Kasumi-1 (cell line): ENCODE results near the gene HAT1.
"Not testable (repeated sequence)": the region's sequence is repeated elsewhere in the genome, so short reads cannot be mapped to it uniquely, and the experiment has no call there.

Source experiments
- DNase-seq, 2 experiments: peaks; one replicate each; lab custom pipeline; 2025; lab: John Stamatoyannopoulos, UW

The HAT1 gene

DNA sequence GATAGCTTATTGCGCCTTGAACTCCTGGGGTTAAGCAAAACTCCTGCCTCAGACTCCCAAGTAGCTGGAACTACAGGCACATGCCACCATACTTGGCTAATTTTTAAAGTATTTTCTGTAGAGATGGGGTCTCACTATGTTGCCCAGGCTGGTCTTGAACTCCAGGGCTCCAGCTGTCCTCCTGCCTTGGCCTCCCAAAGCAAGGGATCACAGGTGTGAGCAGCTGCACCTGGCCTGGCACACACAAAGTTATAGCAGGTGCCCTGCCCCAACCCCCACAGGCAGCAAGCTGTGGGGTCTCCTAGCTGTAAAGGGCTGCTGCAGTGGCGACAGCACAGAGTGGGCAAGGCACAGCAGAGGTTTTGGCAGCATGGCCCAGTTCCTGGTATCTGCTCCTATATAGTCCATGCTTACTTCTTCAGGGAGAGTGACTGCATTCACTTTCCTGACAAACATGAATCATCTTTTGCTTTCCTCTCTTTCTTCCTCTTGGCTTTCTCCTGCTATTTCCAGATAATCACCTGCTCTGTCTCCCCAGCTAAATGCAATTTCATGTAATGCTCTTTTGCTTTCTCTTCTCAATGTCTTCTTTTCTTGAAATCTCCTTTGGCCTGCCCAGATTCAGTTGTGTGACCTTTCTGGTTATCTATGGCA lies 50.2 kb downstream of the HAT1 start:
- no peak for DNase-seq

DNA sequence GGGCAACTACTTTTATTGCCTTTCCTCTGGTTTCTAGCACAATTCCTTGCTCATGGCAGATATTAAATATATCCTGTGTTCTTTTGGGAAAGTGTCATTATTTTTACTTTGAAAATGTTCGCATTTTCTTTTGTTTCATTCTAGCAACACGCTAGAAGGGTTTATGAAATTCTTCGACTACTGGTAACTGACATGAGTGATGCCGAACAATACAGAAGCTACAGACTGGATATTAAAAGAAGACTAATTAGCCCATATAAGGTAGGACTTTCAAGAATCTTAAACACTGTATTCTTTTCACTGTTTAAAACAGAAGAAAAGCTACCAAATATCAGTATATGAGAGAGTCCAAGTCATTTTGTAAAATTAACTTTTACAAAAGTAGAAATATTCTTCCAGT lies 56.8 kb downstream of the HAT1 start:
- DNase-seq = no peak

DNA sequence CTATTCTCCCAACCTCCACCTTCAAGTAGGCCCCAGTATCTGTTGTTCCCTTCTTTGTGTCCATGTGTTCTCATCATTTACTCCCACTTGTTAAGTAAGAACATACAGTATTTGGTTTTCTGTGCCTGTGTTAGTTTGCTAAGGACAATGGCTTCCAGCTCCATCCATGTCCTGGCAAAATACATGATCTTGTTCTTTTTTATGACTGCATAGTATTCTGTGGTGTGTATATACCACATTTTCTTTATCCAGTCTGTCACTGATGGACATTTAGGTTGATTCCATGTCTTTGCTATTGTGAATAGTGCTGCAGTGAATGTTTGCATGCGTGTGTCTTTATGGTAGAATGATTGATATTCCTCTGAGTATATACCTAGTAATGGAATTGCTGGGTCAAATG lies 61.7 kb downstream of the HAT1 start:
- DNase-seq = not testable (repeated sequence)

DNA sequence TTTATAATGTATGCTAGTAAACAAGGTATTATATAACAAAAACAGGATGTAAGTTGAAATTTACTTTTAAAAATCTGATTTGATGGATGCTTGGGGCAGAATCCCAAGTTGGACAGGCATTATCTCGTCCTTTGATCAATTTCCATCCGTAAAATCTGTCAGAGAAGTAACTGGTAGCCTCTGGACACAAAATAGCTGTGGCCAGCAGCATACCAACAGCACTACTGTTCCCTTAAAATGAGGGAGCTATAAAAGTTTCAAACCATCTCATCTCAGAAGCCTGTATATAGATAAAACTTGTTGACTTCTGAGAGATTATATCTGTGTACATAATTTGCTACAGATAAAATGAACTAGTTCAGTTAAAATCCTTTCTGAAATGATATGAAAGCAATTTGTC lies 62.8 kb downstream of the HAT1 start:
- no peak for DNase-seq

DNA sequence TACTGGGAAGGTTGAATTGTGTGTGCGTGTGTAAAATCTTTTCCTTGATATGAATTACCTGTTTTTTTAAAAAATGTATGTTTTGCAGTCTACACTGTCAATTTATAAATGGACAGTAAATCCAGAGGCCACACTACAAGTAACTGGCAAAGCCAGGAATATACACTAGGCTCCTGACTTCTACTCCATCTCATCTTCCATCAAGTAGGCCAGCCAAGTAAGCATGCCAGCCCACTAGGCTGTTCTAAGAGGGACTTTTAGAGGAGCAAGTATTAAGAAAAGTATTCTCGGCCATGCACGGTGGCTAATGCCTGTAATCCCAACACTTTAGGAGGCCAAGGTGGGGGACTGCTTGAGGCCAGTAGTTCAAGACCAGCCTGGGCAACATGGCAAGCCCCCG lies 64.5 kb downstream of the HAT1 start:
- no peak for DNase-seq

DNA sequence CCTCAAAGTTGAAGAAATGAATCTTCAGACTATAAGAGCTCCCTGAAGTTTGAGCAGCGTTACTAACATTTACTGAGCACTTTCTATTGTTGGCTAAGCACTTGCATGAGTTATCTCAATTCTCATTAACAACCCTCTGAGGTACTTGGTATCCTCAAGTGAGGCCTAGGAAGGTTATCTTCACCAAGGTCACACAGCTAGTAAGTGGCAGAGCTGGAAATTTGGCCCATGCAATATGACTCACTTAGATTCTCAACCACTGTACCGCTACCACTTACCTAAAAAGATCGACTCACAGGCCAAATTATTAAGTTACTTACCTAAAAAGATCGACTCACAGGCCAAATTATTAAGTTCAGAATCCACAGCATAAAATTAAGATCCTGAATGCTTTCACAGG lies 68.8 kb downstream of the HAT1 start:
- DNase-seq = no peak

DNA sequence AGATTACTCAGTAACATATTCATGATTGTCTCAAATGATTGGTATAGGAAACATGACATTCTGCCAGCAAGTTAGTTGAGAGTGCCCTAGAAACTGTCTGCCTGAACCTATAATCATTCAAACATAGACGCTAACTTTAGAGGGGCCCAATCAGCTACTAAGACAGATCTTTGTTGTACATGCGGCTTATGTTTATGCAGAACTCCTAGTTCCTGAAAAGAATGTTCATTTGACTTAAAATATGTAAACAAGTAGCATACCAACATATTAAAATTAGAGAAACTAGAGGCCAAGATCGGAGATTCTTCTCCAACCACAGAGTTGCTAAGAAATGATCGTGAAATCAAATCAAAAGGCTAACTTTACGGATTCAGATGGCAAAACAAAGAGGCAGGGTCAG lies 73.3 kb downstream of the HAT1 start:
- DNase-seq = no peak

DNA sequence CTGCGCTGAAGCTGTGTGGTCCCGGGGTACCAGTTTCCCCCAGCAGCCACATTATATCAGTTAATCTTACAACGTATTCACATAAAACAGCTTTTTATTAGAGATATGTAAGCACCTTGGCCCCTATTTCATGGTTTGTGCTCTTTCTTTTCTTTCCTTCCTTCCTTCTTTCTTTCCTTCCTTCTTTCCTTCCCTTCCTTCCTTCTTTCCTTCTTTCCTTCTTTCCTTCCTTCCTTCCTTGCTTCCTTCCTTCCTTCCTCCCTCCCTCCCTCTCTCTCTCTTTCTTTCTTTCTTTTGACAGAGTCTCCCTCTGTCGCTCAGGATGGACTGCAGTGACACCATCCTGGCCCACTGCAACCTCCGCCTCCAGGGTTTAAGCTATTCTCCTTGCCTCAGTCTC lies 73.8 kb downstream of the HAT1 start:
- DNase-seq = no peak

DNA sequence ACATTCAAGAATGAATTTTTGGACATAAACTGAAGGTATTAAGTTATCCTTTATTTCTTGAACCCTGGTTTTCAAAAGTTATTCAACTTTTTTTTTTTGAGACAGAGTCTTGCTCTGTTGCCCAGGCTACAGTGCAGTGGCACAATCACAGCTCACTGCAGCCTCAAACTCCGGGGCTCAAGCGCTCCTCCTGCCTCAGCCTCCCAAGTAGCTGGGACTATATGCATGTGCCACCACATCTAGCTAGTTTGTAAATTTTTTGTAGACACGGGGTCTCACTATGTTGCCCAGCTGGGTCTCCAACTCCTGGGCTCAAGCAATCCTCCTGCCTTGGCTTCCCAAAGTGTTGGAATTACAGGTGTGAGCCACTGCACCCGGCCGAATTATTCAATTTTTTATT lies 74.8 kb downstream of the HAT1 start:
- not testable (repeated sequence) for DNase-seq

DNA sequence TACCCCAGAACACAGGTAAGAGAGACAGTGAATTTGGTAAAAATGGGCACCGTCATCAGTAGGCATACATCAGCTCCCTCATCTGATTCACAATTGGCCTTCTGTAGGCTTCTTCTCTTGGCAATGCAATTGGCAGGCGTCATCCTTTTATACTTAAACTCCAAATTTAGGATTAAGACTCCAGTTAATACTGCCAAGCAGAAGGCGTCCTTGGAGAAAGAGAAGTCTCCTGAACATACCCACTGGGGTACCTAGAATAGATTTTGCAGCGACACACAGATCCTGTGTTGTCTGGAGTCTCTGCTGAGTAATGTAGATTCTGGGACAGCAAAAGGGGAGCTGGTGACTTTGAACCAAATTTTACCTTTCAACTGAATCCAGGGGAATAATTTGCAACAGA lies 76.9 kb downstream of the HAT1 start:
- DNase-seq = peak in 1 of 2 experiments; percentile 56

DNA sequence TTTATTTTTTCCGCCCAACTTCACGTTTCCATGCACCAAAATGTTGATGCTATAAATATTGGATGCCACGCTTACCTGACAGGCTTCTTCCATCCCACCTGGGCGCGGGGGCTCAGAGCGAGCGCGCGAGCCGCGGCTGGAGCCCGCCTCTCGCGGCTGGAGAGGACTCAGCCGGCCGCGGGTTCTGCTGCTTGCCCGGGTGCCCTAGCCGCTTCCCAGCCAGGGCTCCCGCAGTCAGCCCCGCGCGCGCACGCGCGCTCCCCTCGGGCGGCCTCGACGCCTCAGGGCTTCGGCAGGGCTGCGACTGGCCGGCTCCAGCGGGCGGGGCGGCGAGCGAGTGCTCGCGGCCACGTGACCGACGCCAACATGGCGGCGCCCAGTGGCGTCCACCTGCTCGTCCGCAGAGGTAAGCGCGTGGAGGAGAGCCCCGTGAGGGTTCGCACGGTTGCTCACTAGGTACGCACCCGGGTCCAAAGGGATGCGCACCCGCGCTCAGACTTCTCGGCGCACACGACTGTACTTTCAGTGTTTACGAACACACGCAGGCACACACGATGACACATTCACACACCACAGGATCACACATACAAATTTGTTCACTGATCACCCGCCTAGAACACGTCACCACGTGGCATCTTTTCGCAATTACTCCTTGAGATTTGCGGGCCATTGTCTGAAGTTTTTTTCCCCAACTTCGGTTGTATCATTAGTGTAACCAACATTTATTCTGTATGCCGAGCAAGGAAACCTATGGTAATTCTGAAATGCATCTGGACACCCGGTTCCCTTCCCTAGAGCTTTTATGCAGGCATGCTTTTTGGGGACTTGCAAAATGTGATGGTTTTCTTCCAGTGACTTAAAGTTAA lies 77.6 kb downstream of the HAT1 start, which contains the start of gene METAP1D:
METAP1D (plus strand) TSS at position 350 of the 866 bp plus-strand sequence; CDS start at position 367, 17 bp downstream.
- peak; percentile 94 to 96 for DNase-seq

DNA sequence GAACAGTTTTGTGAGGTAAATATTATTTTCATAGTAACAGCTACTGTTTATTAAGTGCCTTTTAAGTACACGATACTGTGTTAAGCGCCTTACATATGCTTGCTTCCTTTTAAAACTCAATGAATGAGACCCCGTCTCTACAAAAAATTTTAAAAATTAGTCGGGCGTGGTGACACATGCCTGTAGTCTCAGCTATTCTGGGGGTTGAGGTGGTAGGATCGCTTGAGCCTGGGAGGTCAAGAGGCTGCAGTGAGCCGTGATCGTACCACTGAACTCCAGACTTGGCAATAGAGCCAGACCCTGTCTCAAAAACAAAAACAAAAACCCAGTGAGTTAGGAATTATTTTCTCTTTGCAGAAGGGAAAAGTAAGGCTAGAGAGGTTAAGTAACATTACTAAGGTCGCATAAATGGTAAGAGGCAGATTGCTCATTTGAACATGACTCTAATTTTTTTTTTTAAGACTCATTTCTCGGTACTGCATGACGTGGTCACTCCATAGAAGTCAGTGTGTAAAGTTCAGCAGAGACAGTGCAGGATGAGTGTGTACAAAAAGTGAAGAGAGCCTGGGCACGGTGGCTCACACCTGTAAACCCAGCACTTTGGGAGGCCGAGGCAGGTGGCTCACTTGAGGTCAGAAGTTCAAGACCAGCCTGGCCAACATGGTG lies 78.6 kb downstream of the HAT1 start:
- DNase-seq = no peak

DNA sequence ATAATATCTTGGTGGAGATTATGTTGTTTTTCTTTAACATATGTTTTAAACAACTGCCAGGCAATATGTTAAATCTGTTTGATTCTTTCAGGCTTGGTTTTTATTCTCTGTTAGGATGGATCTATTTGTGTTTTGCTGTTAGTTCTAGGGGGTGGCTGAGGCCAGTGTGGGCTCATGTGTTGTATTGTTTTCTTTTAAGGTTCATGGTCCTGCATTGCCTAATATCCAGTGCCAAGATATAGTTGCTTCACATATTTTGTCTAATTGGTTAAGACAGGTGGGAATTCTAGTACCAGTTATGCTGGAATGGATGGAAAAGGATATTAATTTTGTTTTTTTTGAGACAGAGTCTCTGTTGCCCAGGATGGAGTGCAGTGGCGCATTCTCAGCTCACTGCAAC lies 85.1 kb downstream of the HAT1 start:
- DNase-seq = no peak

DNA sequence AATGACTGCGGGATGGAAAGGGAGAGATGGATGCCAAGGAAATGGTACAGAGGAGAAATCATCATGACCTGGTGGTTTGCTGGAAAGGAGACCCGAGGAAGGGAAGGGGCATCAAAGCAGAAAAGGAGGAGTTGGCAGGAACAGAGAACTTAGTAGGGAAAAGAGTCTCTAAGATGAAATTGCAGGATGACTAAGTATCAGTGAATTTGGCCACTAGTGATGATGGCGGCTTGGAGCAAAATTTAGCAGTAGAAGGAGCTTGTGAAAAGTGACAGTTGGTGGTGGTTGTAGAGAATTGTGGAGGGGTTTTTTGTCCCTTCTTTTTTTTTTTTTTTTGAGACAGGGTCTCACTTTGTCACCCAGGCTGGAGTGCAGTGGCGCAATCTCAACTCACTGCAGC lies 87.6 kb downstream of the HAT1 start:
- DNase-seq = no peak

DNA sequence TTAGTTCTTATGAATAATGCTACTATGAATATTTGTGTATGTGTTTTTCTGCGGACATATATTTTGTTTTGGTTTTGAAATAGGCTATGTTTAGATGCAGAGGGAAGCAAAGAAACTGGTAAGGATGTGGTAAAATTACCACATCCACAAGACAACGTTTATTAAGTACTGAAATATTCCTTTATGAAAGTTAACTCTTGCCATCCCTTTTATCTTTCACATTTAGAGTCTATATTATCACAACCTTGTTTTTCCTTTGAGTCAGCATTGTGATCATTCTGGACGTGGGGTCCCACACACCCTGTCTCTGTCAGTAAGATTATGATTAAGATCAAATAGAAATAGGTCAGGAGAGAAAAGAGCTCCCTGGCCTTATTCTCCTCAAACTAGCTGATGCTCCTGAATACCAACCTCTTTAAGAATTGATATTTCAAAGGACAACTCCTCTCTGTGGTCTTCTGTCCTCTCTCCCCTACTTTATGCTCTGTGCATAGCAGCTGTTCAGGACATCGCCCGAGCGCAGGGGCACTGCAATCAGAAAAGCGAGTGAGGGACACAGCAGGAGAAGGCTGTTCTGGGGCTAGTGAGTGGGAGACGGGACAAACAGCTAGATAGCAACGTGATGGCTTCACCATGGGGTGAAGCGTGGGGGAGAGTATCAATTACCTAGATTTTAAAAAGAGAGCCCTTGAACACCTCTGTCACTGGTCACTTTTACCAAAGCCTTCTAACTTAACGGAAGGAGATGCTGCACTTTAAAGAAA lies 89.7 kb downstream of the HAT1 start:
- DNase-seq = peak; percentile 31 to 49

DNA sequence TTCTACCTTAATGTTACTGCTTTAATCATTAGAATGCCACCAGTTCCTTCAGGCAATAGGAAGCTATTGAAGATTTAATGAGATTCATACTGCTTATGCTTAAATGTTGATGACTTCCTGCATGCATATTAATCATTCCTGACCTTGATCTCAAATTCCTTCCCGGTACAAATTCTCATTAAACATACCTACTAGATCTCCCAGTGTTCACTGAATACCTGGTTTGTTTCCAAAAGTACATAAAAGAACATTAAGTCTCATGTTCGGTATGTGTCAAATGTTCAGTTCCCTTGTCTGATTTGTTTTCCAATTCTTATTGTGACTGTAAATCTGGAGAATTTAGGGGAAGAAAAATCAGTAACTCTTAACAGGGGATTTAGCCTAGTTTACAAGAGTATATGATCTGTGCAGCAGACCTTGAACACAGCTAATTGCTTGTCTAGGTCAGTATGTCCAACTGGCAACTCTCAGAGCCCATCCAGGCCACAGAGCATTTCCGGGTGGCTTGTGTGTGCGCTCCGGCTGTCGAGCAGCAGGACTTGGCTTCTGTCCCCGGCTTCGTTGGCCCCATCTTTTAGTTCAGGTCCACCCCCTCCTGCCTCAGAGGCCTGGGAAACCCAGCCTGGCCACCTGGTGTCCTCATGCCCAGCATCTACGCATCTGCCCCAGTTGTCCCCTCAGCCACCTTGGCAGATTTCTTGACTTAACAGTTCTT lies 90.6 kb downstream of the HAT1 start:
- no peak for DNase-seq

DNA sequence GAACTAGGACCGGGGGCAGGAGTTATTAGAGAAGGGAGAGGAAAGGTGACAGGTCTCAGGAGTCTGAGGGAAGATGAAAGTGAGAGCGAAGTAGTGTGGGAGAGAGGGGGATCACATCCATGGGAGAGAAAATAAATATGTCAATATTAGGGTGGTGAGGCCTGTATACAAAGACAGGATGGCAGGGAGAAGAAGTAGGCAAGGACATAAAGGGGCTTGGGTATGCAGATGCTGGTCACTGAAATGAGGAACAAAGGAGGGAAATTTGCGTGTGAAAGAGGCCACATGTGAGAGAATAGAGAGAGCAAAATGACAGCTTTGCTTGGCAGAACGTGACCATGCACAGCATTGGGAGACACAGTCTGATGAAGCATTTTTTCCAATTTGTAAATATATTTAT lies 91.1 kb downstream of the HAT1 start:
- peak; percentile 36 to 56 for DNase-seq

DNA sequence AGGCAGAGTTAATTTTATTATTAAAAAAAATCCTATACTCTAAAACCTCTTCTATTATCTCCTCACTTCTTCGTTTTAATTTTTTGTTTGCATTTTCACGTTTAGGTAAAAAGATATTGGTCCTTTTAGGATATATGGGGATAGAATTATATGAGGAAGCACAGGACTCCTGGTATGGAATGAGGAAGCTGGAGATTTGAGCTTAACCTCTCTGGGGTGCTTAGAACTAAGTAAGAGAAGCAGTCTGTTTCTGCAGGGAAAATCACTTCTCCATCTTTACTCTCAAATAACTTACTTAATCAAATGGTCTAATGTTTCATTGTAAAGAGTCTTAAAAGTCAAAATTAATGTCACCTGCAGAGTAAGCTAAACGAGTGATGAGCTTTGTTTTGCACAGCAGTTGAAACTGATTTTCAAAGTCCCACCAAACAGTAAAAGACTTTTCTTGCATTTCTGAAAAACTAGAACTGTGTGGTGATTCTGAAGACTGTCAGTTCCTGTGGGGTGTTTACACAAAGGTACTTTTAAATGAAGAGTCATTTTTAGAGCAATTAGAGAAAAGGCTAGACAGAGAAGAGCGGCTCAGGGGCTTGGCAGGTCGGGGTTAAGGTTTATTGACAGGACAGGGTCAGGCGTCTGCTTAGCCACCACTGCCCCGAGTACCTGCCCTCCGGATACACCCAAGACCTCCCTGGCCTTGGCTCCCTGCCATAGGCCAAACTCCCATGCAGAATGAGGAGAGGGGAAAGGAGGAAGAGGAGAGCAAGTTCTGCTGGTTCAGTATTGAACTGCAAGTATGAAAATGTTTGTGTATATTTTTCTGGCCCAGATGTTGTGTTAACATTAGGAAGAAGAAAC lies 99.0 kb downstream of the HAT1 start:
- peak; percentile 28 to 41 for DNase-seq

DNA sequence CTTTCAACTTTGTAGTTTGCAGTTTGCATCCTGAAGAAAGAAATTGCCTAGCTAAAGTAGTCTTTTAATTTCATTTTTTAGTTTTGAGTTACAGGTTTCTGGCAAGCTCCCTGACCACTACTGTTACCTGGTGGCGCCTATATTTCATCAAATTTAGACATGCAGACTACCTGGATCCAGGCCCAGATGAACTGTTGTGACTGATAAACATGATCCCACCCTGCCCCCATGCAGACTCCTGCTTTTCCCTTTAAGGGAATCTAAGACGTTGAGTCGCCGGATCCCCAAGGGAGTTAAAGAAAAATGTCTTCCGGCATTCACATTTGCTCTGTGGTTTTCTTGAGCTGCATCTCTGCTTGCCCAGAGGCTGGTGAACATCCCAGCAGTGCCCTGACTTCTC lies 99.7 kb downstream of the HAT1 start:
- no peak for DNase-seq

DNA sequence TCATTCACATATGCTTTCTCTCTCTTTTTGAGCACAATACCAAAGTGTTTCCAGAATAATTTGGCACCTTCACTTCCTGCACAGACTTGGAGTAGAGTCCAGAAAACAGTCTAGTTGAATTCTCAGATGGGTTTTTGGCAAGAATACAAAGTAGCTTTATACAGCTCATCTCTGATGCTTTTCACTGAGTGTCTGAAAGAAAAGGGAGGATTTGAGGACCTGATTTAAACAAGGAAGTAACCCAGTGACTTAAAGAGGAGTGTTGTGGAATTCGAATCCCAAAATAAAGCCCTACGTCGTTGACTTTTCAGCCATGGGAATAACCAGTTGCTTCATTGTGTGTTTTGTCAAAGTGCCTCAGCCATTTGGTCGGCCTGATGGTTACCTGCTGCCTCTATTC lies 109.3 kb downstream of the HAT1 start:
- no peak for DNase-seq
